A549 treated with ZK216348 at 1 μM for 4 hours (cell line): ENCODE data around the gene APOL4. TPM values are rescaled to one million over a fixed set of nuclear protein-coding genes. Genes with fewer than 3 reads are reported as not detected.

ENCODE experiments used
- total RNA-seq: library from RNA; stranded (reverse); fragments of 200-300 nt; extraction: Qiagen RNA extraction; gene quantifications from 5 replicates; pipeline ENCODE4 v1.2.3, GENCODE V29; 2022; ENCODE audit warnings: low read depth

APOL4 gene, protein sequence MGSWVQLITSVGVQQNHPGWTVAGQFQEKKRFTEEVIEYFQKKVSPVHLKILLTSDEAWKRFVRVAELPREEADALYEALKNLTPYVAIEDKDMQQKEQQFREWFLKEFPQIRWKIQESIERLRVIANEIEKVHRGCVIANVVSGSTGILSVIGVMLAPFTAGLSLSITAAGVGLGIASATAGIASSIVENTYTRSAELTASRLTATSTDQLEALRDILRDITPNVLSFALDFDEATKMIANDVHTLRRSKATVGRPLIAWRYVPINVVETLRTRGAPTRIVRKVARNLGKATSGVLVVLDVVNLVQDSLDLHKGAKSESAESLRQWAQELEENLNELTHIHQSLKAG
- not detected in 5 replicates for total RNA-seq

DNA sequence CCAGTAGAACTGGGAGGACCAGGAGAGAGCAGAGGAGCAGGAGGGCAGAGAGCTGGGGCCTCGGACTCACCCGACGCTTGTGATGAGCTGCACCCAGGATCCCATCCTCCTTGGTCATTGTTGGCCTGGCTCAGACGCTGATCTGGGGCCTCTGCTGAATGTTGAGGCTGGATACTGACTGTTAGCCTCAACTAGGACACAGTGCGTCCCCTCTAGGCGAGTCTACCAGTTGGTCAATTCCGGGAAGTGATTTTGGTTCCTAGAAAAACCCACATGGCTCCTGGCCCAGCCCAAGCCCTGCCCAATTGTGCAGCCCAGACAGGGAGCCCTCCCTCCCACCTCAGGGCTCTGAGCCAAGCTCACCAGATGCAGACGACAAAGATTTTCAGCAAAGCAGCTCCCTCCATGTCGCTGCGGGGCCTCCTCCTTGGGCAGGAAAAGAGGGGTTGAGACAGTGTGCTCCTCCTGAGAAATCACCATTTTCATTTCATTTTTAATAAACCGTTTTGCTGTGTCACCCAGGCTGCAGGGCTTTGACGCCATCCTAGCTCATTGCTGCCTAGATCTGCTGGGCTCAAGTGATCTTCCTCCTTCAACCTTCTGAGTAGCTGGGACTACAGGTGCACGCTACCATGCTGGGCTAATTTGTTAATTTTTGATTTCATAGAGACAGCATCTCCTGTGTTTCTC lies at the start of gene APOL4:
Gene APOL4 (minus strand): TSS at position 180 of the 690 bp plus-strand sequence. CDS start 75 bp downstream, at position 105.

DNA sequence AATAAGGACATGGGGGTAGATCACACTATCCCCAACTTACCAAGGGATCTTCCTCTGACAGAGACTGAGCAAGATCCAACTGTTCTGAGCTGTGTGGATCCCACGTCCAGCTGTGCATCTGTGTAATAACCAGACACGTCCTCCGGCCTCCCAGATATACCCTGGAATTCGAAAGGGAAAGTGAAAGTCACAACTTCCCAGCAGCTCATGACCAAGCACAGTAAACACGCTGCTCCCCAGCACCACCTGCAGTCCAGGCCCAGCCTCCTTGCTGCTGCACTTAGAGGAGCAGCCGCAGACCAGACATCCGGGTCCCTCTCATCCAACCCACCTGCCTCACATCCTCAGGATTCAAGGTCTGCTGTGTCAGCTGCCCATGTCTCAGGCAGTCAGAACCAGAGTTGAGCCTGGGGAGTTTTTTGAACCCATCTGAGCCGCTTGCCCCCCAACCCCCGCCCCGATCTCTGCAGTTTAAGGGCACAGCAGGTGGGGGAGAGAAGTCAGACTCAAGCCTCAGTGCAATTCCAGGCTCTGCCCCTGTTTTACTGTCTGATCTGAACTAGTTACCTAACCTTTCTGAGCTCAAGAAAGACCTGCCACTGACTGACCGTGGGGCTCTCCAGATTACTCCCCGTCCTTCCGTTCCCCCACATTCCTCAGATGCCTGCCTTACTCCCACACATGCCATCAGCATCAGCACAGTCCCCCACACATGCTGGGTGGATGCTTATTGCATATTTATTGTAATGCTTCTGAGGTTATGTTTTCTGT lies 38.0 kb upstream of the APOL4 start, which contains the start of gene APOL2:
Gene APOL2 (minus strand): TSS at position 127 of the 771 bp plus-strand sequence. CDS start 6,365 bp downstream, outside the sequence.

DNA sequence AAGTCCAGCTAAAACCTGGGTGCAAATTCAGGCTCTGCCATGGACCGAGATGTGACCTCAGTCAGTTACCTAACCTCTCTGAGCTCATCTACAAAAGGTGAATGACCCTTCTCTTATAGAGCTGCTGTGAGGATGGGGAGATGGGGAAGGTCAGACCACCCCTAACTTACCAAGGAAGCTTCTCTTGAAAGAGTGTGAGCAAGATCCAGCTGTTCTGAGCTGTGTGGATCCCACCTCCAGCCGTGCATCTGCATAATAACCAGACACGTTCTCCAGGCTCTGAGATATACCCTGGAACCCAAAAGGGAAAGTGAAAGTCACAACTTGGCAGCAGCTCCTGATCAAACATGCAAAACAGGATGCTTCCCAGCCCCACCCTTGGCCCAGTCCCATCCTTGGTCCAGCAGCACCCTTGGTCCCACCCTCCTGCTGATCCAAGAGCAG lies 41.1 kb downstream of the APOL4 start, which contains the start of gene APOL3:
Gene APOL3 (minus strand): TSS at position 257 of the 444 bp plus-strand sequence. CDS start 11,700 bp downstream, outside the sequence.

Other genes with a start within 250 kb of the APOL4 start
- 26.6 to 33.8 TPM (median 31.1 TPM) in 5 replicates for gene RBFOX2, start 173.0 kb downstream of the APOL4 start, total RNA-seq
- gene APOL3, start 41.1 kb downstream of the APOL4 start, total RNA-seq, result 0.13 TPM in 1 of 5 replicates, not detected in the others
- 43.6 to 65.9 TPM (median 46.2 TPM) in 5 replicates for gene APOL2, start 37.7 kb upstream of the APOL4 start, total RNA-seq
- gene APOL1, start 51.3 kb upstream of the APOL4 start, total RNA-seq, result 12.6 to 15.9 TPM (median 13.4 TPM) in 5 replicates
- 139 to 200 TPM (median 173 TPM) in 5 replicates for gene MYH9, start 186.2 kb upstream of the APOL4 start, total RNA-seq